ENCODE data around the gene C3orf18. TPM values are rescaled to one million over a fixed set of nuclear protein-coding genes. Genes with fewer than 3 reads are reported as not detected.

The C3orf18 gene
- total RNA-seq, 1 donor from 2014 or later, result 57.2 TPM

GRCh38 chr3:50542177-50543034, 25.1 kb downstream of the C3orf18 start:
- no peaks in the 10 kb centered on the region for H3K4me1 ChIP-seq
- intact Hi-C loops (cut with micrococcal nuclease), result loop anchor here (5.0 kb wide), 2 partner anchors 105 to 195 kb away; partner anchors contain the start of gene ZMYND10

DNA sequence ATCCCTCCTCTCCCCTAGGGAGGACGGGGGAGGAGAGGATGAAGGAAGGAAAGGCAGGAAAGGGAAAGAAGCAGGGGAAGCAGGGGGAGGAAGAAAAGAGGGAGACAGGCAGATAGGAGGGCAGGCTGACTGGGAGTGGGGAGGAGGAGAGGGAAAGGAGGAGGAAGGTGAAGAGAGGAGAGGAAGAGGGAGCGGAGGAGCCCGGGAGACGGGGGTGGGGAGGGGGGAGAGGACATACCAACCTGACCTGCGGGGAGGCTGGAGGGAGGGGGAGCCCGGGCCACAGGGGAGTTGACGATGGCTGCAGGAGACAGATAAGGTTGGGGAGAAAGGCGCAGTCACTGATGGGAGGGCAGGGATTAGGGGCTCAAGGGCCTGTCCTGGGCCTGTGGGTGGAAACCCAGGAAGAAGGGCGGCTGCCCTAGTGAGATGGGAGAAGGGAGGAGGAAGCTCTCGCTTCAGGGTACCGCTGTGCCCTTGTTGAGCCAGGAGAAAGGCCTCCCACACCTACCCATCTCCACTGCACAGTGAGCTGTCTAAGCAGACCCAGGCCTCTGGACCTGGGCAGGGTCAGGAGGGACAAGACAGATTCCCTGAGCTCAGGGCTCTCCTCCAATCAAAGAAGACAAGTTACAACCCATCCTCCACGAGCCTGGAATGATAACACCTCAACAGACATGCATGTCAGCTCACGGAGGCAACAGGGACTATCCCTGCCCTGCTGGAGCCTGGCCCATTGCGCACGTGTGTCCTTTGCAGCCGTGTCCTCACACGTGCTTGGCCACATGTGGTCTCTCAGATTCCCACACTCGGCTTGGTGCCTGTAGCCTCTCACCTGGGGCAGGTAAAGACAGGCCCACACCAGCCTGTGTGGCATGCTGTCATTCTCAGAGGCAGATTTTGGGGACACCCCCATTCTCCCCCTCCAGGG, 27.9 kb downstream of the C3orf18 start:
- intact Hi-C loops (cut with micrococcal nuclease), result loop anchor here (5.0 kb wide), 2 partner anchors 102 to 192 kb away; partner anchors contain the start of gene ZMYND10
- DNase-seq, result no peak
- Histone ChIP-seq H3K9me3 (replicated peaks) (no peaks in the 10 kb centered on the region), H3K27me3 (ENCODE audit: low read depth) (peaks cover 21% of the 10 kb centered on the region), H3K4me3 (no peak overlapping the region), H3K27ac (replicated peaks) (no peak overlapping the region), H3K36me3 (no peaks in the 10 kb centered on the region), H3K4me1 (no peaks in the 10 kb centered on the region)
- TF ChIP-seq CTCF (IDR thresholded peaks at IDR 0.05; ENCODE audit: borderline replicate concordance), result no peak

More at GRCh38 chr3:50542177-50543034, 25.1 kb downstream of the C3orf18 start:
- peak; percentile 89 for TF ChIP-seq CTCF (IDR thresholded peaks at IDR 0.05; ENCODE audit: borderline replicate concordance)
- H3K4me3 ChIP-seq, result no peak overlapping the region
- H3K36me3 ChIP-seq, result no peaks in the 10 kb centered on the region
- H3K27ac ChIP-seq (replicated peaks), result no peak overlapping the region
- peaks cover 13% of the 10 kb centered on the region for H3K27me3 ChIP-seq (ENCODE audit: low read depth)
- H3K9me3 ChIP-seq (replicated peaks), result no peaks in the 10 kb centered on the region
- DNase-seq, result peak; percentile 57

DNA sequence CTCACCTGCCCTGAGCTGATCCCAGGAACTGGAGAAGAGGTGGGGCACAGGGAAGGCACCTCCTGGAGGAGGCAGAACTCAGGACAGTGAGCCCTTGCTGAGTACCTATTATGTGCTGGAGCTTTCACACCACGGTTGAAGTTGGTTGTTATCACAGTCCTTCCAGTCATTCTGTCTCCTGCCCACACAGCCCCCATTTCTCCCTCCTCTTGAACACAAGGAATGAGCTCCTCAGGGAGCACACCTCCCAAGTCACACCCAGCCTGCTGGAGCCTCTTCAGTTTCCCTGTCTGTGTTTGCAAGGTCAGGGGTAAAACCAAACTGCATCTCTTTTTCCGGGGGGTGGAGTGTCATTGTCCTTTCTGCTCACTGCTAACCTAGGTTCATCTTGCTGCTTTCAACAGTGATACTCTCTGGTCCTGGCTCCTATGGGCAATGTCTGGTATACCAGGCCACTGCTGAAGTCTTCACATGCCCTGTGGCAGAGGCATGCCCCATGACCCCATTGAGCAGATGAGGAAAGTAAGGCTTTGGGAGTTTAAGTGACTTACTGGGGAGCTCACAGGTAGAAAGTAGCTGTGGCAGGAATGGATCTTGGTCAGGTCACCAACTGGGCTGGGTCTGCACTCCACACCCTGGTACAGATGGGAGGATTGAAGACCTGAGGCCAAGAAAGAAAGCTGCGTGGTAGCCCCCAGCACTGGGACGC, 30.0 kb downstream of the C3orf18 start:
- intact Hi-C loops (cut with micrococcal nuclease), result no loop called here
- Histone ChIP-seq H3K27ac (replicated peaks) (no peak overlapping the region), H3K4me1 (no peaks in the 10 kb centered on the region), H3K4me3 (no peak overlapping the region), H3K9me3 (replicated peaks) (no peaks in the 10 kb centered on the region), H3K27me3 (ENCODE audit: low read depth) (peaks cover 21% of the 10 kb centered on the region), H3K36me3 (no peaks in the 10 kb centered on the region)
- TF ChIP-seq CTCF (IDR thresholded peaks at IDR 0.05; ENCODE audit: borderline replicate concordance), result no peak
- DNase-seq, result no peak

- H3K36me3 ChIP-seq, result no peaks in the 10 kb centered on the region
- no peak overlapping the region for H3K4me3 ChIP-seq
- H3K27ac ChIP-seq (replicated peaks), result no peak overlapping the region
- H3K9me3 ChIP-seq (replicated peaks), result no peaks in the 10 kb centered on the region
- TF ChIP-seq CTCF (IDR thresholded peaks at IDR 0.05; ENCODE audit: borderline replicate concordance), result no peak
- DNase-seq, result no peak
- peaks cover 17% of the 10 kb centered on the region for H3K27me3 ChIP-seq (ENCODE audit: low read depth)
- intact Hi-C loops (cut with micrococcal nuclease), result no loop called here
- no peaks in the 10 kb centered on the region for H3K4me1 ChIP-seq
Measured at GRCh38 chr3:50536471-50537180, 30.9 kb downstream of the C3orf18 start.

Data from left ventricle myocardium inferior (tissue), 1 donor.